Measurements from ENCODE around the gene SAMHD1. TPM values are rescaled to one million over a fixed set of nuclear protein-coding genes. Genes with fewer than 3 reads are reported as not detected.
A peak's percentile ranks its signal among the peaks of the same experiment; 100 is the strongest.

The SAMHD1 gene
- polyA plus RNA-seq, 1 donor from 2014 or later: 22.2 TPM

- Histone ChIP-seq H4K20me1 (ENCODE audit: insufficient read depth) (no peaks in the 10 kb centered on the region), H3K4me3 (ENCODE audit: low read length) (no peak overlapping the region), H3K9ac (ENCODE audit: low read length) (no peak overlapping the region), H3K9me2 (ENCODE audit: insufficient read depth, low read length) (no peaks in the 10 kb centered on the region), H3K9me3 (ENCODE audit: low read length) (no peaks in the 10 kb centered on the region), H3K27me3 (ENCODE audit: insufficient read depth, low read depth, low read length) (no peaks in the 10 kb centered on the region), H3F3A (ENCODE audit: insufficient read depth, low read length, poor library complexity, severe bottlenecking) (no peaks in the 10 kb centered on the region), H3K36me3 (ENCODE audit: insufficient read depth, low read length) (no peaks in the 10 kb centered on the region), H2AFZ (ENCODE audit: low read depth, low read length) (no peak overlapping the region), H3K4me2 (ENCODE audit: low read length) (no peak overlapping the region), H3K27ac (ENCODE audit: low read length) (no peak overlapping the region), H3K79me2 (replicated peaks; ENCODE audit: insufficient read depth, low read length) (no peaks in the 10 kb centered on the region)
- TF ChIP-seq REST (IDR thresholded peaks at IDR 0.05; ENCODE audit: borderline replicate concordance): no peak
These were observed 31.2 kb downstream of the SAMHD1 start for GRCh38 chr20:36920334-36920730.

- Histone ChIP-seq H3K9me2 (ENCODE audit: insufficient read depth, low read length) (no peaks in the 10 kb centered on the region), H3K79me2 (replicated peaks; ENCODE audit: insufficient read depth, low read length) (no peaks in the 10 kb centered on the region), H3K9ac (ENCODE audit: low read length) (no peak overlapping the region), H3K9me3 (ENCODE audit: low read length) (no peaks in the 10 kb centered on the region), H4K20me1 (ENCODE audit: insufficient read depth) (no peaks in the 10 kb centered on the region), H3K27ac (ENCODE audit: low read length) (no peak overlapping the region), H2AFZ (ENCODE audit: low read depth, low read length) (no peak overlapping the region), H3K4me3 (ENCODE audit: low read length) (no peak overlapping the region), H3F3A (ENCODE audit: insufficient read depth, low read length, poor library complexity, severe bottlenecking) (no peaks in the 10 kb centered on the region), H3K36me3 (ENCODE audit: insufficient read depth, low read length) (no peaks in the 10 kb centered on the region), H3K27me3 (ENCODE audit: insufficient read depth, low read depth, low read length) (no peaks in the 10 kb centered on the region), H3K4me2 (ENCODE audit: low read length) (no peak overlapping the region)
- TF ChIP-seq POLR2AphosphoS5 (IDR thresholded peaks at IDR 0.05) (no peak), RAD21 (conservative IDR thresholded peaks at IDR 0.05) (peak; percentile 77), CTCF (IDR thresholded peaks at IDR 0.05; ENCODE audit: poor library complexity, severe bottlenecking) (peak; percentile 85), TAF1 (IDR thresholded peaks at IDR 0.05; ENCODE audit: low read depth) (no peak), SMC3 (conservative IDR thresholded peaks at IDR 0.05; ENCODE audit: poor library complexity) (peak; percentile 76), REST (IDR thresholded peaks at IDR 0.05; ENCODE audit: borderline replicate concordance) (no peak)
These were observed 31.7 kb downstream of the SAMHD1 start for GRCh38 chr20:36919715-36920333.
